ENCODE data around the gene PINLYP. TPM values are rescaled to one million over a fixed set of nuclear protein-coding genes. Genes with fewer than 3 reads are reported as not detected.

PINLYP gene
- 10 to 100 TPM in 3 of 4 donors, 1 to 10 TPM in 1; 7.5 to 45.7 (median 21.6) TPM for total RNA-seq

DNA sequence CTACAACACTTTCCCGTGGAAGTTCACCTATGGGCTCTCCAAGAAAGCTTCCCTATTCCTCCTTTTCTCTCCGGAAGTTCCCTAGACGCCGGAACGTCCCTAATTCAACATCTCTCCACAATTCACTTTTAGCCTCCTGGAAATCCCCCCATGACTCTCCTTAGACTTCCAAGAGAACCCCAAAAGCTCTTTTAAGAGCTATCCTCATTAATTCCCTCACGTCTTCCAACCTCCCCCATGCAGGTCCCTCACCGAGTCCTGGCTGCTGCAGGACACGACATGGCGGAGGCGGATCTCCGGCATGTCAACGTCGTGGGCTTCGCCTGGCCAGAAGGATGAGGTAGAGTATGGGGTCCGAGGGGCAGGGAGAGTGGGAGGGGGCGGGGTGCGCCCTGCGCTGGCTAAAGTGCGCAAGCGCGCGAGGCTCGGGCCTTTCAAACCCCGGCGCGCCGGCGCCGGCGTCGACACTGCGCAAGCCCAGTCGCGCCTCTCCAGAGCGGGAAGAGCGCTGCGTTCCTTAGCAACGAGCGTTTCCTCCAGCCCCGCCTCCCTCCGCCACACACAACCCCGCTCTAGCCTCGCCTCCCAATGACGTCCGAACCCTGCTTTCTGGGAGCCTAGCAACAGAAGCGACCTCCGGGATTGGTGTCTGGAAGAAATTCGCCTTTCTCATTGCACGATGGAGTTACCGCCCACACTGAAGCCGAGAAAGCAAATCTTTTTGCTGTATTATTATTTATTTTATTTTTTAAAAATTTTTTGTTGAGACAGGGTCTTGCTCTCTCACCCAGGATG, at the start of gene PINLYP, which contains the start of gene XRCC1:
Gene PINLYP (plus strand): TSS at position 646 of the 795 bp plus-strand sequence. CDS start 1,391 bp downstream, outside the sequence.
Gene XRCC1 (minus strand): TSS at position 372 of the 795 bp plus-strand sequence. CDS start 69 bp downstream, at position 303.
- Histone ChIP-seq H3K9me3 (no peaks in the 10 kb centered on the region), H3K27ac (peak within 1 kb of the TSS; percentile 60 to 91 (median 90)), H3K4me1 (peaks cover 0 to 55% (median 19%) of the 10 kb centered on the region in 4 donors), H3K27me3 (no peaks in the 10 kb centered on the region), H3K36me3 (peaks cover 0 to 22% (median 0%) of the 10 kb centered on the region in 3 donors), H3K4me3 (peak within 1 kb of the TSS; percentile 57 to 92 (median 78))
- 0 to 1% methylated on average over 32 to 35 of the region's 51 CpGs for WGBS, 2 donors
- peak; percentile 95 to 97 for DNase-seq (ENCODE audit: low spot score in 2 of 2)
- peak in 1 of 2 donors; percentile 56 for TF ChIP-seq POLR2A (IDR thresholded peaks at IDR 0.05)
- TF ChIP-seq, protein P1, sequence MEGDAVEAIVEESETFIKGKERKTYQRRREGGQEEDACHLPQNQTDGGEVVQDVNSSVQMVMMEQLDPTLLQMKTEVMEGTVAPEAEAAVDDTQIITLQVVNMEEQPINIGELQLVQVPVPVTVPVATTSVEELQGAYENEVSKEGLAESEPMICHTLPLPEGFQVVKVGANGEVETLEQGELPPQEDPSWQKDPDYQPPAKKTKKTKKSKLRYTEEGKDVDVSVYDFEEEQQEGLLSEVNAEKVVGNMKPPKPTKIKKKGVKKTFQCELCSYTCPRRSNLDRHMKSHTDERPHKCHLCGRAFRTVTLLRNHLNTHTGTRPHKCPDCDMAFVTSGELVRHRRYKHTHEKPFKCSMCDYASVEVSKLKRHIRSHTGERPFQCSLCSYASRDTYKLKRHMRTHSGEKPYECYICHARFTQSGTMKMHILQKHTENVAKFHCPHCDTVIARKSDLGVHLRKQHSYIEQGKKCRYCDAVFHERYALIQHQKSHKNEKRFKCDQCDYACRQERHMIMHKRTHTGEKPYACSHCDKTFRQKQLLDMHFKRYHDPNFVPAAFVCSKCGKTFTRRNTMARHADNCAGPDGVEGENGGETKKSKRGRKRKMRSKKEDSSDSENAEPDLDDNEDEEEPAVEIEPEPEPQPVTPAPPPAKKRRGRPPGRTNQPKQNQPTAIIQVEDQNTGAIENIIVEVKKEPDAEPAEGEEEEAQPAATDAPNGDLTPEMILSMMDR (IDR thresholded peaks at IDR 0.05), result peak in 1 of 5 experiments; percentile 23
- peak; percentile 83 to 99 for TF ChIP-seq EP300 (IDR thresholded peaks at IDR 0.05)

DNA sequence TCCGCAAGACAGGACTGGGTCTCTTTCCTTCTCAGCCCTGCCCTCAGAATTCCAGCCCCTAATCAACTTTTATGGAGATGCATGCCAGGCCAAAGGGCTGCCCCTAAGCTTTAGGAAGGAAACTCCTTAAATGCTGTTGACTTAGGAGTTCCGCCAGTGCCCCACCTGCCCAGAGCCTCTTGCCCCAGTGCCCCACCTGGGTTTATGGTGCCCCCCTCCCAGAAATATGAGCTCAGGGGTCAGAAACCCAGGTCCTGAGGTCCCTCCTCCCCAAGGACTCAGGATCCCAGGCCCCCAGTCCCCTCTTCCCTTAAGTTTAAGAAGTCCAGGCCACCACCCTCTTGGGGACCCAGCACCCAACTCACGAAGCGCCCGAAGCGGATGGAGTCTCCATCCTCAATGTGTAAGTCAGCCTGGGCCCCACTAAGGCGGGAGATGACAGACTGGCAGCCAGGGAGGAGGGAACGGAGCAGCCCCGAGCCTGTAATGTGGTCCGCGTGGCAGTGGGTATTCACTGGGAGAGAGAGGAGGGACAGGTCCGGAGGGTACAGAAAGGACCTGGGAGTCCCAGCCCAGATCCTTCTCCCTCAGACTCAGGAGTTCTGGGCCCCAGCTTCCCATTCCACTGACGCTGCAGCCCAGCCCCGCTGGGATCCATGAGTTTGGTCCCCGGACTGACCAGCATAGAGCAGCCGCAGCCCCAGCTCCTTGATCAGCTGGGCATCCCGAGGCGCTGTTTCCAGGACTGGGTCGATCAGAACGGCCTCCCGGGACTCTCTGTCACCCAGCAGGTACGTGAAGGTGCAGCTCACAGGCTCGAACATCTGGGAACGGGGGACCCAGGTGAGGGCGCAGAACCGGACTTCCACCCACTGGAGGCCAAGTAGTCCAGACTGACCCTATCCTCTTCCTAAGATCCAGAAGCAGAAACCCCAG, 49.5 kb upstream of the PINLYP start:
- Histone ChIP-seq H3K9me3 (no peaks in the 10 kb centered on the region), H3K36me3 (peaks cover 0 to 4% (median 0%) of the 10 kb centered on the region in 3 donors), H3K4me3 (peak overlapping the region; percentile 65 to 93 (median 88)), H3K4me1 (peaks cover 0 to 47% (median 20%) of the 10 kb centered on the region in 4 donors), H3K27me3 (no peaks in the 10 kb centered on the region), H3K27ac (peak overlapping the region; percentile 79 to 93 (median 90))
- TF ChIP-seq EP300 (IDR thresholded peaks at IDR 0.05) (no peak), POLR2A (IDR thresholded peaks at IDR 0.05) (no peak)
- TF ChIP-seq, protein P1 (IDR thresholded peaks at IDR 0.05), result no peak
- DNase-seq (ENCODE audit: low spot score in 2 of 2), result no peak
- 2 to 5% methylated on average over 14 to 22 of the region's 26 CpGs for WGBS, 2 donors

DNA sequence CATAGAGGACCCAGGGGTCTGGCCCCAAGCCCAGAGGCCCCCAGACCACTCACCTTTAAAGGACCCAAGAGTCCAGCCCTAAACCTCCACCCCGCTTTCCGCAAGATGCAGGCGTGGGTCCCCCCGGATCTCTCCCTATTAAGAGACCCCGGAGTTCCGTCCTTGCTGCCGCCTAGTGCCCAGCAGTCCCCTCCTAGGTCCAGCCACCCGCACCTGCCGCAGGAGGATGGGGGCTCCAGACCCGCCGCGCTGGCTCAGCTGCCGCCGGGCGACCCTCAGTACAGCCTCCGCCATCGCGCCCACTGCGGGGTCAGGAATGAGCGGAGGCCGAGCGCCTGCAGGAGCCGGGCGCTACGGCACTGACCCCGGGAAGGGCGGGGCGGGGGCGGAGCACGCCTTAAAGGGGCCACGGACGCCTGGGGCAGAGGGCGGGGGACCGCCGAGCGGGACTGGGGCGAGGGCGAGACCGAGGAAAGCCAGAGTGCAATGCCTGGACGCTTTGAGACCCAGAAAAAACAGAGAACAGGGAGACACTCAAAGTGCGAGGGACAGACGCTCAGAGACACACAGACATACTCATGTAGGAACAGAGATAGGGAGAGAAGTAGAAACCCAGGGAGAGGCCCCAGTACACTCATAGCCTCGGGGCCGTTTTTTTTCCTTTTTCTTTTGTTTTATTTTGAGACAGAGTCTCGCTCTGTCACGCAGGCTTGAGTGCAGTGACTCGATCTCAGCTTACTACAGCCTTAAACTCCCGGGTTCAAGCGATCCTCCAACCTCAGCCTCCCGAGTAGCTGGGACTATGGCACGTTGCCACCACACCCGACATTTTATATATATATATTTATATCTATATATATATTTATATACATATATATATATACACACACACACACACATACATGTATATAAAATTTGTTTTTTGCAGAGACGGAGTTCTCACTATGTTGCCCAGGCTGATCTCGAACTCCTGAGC, 48.4 kb upstream of the PINLYP start, which contains the start of gene ETHE1:
Gene ETHE1 (minus strand): TSS at position 318 of the 976 bp plus-strand sequence. CDS start 24 bp downstream, at position 294.
- no peaks in the 10 kb centered on the region for H3K27me3 ChIP-seq
- H3K36me3 ChIP-seq, result no peaks in the 10 kb centered on the region
- peak within 1 kb of the TSS; percentile 65 to 93 (median 88) for H3K4me3 ChIP-seq
- 4 to 5% methylated on average over 36 to 48 of the region's 54 CpGs for WGBS, 2 donors
- no peaks in the 10 kb centered on the region for H3K9me3 ChIP-seq
- TF ChIP-seq POLR2A (IDR thresholded peaks at IDR 0.05) (peak in 1 of 2 donors; percentile 67), EP300 (IDR thresholded peaks at IDR 0.05) (peak; percentile 51 to 88)
- TF ChIP-seq, protein P1 (IDR thresholded peaks at IDR 0.05), result peak in 1 of 5 experiments; percentile 31
- peak within 1 kb of the TSS; percentile 79 to 93 (median 90) for H3K27ac ChIP-seq
- peaks cover 0 to 50% (median 23%) of the 10 kb centered on the region in 4 donors for H3K4me1 ChIP-seq
- peak; percentile 60 to 70 for DNase-seq (ENCODE audit: low spot score in 2 of 2)

DNA sequence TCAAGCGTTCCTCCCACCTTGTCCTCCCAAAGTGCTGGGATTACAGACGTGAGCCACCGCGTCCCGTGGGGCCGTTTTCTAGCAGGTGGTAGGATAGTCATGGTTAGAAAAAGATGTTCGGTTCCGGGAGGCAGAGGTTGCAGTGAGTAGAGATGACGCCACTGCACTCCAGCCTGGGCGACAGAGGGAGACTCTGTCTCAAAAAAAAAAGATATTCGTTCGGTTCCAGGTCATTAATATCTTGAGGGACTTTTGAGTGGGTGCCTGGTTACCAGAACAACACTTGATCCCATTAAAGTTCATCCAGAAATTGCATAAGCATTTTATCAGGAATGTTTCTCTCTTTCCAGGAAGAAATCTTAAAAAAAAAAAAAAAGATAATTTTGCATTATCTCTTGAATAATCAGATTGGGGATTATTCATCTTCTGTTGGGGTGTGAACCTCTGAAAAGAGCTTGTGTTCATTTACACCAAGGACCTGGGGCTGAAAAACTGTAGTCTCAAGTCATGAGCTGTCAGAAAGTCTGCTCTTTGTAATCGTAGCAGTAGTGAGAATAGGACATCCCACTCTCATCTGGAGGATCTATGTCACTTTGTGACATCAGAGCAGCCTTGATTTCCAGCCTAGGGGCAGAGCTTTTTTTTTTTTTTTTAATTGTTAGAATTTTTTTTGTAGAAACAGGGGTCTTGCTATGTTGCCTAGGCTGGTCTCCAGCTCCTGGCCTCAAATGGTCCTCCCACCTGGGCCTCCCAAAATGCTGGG, 47.6 kb upstream of the PINLYP start:
- 24 to 25% methylated on average over 13 of the region's 13 CpGs for whole genome bisulfite sequencing, 2 donors
- Histone ChIP-seq H3K27me3 (no peaks in the 10 kb centered on the region), H3K4me3 (peak overlapping the region in 3 of 4 donors; percentile 87 to 93 (median 89)), H3K4me1 (peaks cover 0 to 51% (median 27%) of the 10 kb centered on the region in 4 donors), H3K36me3 (no peaks in the 10 kb centered on the region), H3K27ac (peak overlapping the region; percentile 79 to 93 (median 90)), H3K9me3 (no peaks in the 10 kb centered on the region)
- TF ChIP-seq, protein P1 (IDR thresholded peaks at IDR 0.05), result no peak
- peak in 1 of 2 donors; percentile 18 for TF ChIP-seq EP300 (IDR thresholded peaks at IDR 0.05)
- peak; percentile 24 to 54 for DNase-seq (ENCODE audit: low spot score in 2 of 2)

Measured in tibial nerve (tissue), 4 donors.